Stimulated activated CD4-positive, alpha-beta T cell treated with anti-CD3 and anti-CD28 coated beads, Interleukin-15, amount 100 ng/mL, for 1 hour (primary cell): ENCODE measurements around the gene RPEL1.
"Not testable (repeated sequence)": the region's sequence is repeated elsewhere in the genome, so short reads cannot be mapped to it uniquely, and the experiment has no call there.

Source experiments
- DNase-seq, 2 donors: peaks; one replicate each; pipeline ENCODE4 v3.0.0-alpha.2; 2020; ENCODE audit warnings: low read depth in 1 of 2, low spot score in 1 of 2

The RPEL1 gene

DNA sequence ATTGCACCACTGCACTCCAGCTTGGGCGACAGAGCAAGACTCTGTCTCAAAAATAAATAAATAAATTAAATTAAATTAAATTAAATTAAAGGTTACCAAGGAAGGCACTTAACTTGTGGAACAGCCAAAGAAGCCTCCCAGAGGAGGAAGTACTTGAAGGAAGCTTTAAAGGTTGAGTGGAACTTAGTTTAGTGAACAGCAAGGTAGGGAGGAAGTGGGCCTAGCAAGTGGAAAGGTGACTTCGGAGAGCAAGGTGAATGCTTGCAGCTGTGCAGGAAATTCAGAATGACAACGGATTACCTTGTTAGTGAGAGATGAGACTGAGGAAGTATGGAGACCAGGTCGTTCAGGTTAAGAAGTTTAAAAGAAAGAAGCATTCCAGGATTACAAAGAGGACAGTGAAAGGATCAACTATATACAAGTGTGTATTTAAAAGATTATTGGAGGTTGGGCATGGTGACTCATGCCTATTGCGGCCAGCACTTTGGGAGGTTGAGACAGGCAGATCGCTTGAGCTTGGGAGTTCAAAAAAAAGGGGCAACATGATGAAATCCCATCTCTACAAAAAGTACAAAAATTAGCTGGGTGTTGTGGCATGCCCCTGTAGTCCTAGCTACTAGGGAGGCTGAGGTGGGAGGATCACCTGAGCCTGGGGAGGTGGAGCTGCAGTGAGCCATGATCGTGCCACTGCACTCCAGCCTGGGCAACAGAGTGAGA lies 12.8 kb upstream of the RPEL1 start:
- no peak for DNase-seq

DNA sequence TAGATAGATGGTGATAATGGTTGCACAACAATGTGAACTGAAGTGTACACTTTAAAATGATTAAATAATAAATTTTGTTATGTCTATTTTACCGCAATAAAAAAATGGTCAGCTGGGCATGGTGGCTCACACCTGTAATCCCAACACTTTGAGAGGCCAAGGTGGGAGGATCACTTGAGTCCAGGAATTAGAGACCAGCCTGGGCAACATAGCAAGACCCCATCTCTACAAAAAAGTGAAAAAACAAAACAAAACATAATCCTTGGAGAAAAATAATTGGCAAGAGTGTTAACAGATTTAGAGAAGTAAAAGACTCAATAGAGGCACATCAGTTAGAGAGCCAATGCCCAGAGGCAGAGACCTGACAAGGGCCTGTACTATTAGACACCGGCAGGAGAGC lies 9.9 kb upstream of the RPEL1 start:
- DNase-seq: no peak

DNA sequence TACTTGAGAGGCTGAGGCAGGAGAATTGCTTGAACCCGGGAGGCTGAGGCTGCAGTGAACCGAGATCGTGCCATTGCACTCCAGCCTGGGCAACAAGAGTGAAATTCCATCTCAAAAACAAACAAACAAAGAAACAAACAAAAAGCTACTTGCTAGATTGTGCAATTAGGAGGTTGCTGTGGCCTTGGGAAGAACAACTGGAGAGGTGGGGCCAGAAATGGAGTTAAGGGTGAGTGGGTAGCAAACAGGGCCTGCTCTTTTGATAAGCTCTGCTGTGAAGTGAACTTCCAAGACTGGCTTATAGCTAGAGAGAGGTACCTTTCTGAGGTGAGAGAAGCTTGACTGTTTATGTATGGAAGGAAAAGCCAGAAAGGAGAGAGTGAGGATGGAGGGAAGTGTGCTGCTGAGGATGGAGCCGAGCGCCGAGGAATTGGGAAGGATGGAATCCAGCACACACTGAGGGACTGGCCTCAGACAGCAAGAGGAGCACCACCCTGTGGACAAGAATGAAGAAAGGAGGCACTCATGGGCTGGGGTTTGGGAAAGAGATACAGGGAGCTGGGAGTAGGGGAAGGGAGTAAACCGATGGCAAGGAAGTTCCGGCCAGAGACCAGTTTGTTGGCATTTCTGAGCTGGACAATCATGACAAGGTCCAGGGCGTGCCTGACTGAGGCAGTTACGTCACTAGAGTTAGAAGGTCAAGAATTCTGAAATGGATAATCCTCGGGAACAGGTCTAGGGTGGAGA lies 7.0 kb upstream of the RPEL1 start:
- DNase-seq: no peak

DNA sequence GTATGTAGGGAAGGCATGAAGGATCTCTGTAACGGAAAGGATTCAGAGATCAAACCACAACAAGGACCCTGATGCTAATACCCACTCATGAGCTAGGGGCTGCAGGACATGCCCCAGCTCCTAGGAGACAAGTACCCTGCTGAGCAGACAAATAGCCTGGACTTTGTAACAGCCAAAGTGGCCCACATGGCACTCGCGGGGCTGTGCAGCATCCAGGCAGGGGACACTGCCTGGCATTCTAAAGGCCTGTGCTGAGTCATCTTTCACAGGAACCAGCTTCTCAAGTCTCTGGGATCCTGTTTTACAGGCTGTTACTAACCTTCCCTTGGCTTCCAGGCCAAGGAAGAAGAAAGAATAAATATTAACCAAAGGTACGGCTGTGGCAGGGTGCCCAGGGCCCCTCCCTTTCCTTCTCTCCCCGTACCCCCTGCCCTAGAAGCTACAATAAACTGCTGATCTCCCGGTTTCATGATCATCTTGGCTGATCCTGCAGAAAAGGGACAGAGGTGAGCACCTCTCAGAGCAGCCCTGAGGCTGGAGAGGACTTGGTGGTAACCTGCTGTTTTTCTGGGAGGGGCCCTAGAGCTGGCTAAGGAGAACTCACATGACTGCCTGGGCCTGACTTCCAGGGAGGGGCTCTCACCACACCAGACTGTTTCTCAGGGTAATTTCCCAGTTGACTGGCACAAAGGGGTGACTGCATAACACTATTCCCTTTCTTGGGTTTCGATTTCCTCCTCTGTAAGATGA lies 4.2 kb upstream of the RPEL1 start:
- no peak for DNase-seq

DNA sequence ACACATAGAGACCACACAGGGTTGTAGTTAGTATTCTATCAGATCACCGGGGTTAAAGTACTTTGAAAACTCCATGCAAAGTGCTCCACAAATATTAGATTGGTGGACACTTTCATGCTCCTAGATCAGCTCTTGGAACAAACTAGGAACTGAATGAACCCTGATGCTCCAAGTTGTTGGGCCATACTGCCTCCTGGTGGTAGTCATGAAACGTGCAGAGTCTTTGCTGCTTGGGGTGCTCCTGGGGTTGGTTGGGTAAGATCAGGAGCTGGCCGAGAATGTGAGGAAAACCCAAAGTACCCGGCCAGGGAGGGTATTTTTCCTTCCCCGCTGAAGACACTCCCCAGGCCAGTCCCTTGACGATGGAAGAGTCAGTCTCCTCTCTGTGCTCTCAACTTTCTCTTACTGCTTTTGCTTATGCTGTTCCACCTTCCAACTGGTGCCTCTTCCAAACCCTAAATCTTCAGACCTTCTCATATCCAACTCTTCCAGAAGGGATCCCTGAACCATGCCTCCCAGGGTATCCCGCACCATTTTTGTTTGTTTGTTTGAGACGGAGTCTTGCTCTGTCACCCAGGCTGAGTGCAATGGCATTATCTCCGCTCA lies 918 bp upstream of the RPEL1 start:
- DNase-seq: peak; percentile 30 to 31

DNA sequence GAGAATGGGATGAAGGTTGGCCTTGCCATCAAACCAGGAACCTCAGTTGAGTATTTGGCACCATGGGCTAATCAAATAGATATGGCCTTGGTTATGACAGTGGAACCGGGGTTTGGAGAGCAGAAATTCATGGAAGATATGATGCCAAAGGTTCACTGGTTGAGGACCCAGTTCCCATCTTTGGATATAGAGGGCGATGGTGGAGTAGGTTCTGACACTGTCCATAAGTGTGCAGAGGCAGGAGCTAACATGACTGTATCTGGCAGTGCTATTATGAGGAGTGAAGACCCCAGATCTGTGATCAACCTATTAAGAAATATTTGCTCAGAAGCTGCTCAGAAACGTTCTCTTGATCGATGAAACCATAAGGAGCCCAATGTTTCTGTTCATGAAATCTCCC lies 637 bp downstream of the RPEL1 start:
- no peak for DNase-seq

DNA sequence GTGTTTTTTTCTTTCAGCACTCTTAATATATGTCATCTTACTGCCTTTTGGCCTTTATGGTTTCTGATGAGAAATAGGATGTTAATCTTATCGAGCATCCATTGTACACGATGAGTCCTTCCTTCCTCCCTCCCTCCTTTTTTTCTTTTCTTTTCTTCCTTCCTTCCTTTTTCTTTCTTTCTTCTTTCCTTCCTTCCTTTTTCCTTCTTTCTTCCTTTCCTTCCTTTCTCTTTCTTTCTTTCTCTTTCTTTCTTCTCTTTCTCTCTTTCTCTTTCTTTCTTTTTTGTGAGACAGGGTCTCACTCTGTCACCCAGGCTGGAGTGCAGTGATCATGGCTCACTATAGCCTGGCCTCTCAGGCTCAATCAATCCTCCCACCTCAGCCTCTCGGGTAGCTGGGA lies 8.4 kb downstream of the RPEL1 start:
- DNase-seq: no peak

DNA sequence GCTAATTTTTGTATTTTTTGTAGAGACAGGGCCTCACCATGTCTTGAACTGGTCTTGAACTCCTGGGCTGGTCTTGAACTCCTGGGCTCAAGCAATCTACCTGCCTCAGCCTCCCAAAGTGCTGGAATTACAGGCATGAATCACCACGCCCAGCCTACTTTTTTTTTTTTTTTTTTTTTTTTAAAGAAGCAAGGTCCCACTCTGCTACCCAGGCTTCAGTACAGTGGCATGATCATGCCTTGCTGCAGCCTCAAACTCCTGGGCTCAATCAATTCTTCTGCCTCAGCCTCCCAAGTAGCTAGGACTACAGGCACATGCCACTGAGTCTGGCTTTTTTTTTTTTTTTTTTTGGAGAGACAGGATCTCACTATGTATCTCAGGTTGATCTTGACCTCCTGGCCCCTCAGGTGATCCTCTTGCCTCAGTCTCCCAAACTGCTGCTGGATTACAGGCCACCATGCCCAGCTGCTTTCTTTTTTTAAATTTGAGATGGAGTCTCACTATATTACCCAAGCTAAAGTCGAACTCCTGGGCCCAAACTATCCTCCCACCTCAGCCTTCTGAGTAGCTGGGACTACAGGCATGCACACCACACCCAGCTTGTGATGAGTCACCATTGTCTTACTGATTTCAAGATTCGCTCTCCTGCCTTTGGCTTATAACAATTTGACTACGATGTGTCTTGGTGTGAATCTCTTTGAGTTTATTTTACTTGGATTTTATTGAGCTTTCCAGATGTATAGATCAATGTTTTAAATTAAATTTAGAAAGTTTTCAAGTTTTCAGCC lies 9.0 kb downstream of the RPEL1 start:
- no peak for DNase-seq

DNA sequence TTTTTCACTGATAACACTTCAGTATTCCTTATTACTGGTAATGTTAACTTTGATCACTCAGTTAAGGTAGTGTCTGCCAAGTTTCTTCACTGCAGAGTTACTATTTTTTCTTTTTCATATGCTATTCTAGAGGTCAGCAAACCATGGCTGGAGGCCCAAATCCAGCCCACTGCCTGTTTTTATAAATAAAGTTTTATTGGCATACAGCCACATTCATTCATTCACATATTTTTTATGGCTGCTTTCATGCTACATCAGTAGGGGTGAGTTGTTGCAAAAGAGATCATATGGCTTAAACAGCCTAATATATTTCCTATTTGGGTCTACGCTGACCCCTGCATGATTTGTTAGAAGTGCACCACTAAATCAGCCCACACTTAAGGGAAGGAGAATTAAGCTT lies 10.9 kb downstream of the RPEL1 start:
- DNase-seq: no peak

DNA sequence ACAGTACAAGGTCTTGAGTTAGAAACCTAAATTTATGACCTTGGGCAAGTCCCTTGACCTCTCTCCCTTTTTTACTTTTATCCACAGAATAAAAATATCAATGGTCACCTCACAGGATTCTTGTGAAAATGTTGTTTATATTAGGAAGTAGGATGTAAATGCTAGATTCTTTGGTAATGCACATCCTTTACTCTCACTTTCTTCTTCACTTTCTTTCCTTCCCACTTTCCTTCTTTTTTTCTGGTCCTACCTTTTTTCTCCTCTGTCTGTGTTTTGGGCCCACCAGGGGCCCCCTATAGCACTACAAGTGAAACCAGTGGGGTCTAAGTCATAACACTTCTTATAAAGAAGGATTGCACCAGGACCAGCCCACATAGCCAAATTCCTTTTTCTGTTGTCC lies 12.1 kb downstream of the RPEL1 start:
- no peak for DNase-seq

DNA sequence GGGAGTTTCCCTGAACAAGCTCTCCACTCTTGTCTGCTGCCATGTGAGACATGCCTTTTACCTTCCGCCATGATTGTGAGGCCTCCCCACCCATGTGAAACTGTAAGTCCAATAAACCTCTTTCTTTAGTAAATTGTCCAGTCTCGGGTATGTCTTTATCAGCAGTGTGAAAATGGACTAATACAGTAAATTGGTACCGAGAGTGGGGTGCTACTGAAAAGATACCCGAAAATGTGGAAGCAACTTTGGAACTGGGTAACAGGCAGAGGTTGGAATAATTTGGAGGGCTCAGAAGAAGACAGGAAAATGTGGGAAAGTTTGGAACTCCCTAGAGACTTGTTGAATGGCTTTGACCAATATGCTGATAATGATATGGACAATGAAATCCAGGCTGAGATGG lies 13.2 kb downstream of the RPEL1 start:
- not testable (repeated sequence) for DNase-seq

DNA sequence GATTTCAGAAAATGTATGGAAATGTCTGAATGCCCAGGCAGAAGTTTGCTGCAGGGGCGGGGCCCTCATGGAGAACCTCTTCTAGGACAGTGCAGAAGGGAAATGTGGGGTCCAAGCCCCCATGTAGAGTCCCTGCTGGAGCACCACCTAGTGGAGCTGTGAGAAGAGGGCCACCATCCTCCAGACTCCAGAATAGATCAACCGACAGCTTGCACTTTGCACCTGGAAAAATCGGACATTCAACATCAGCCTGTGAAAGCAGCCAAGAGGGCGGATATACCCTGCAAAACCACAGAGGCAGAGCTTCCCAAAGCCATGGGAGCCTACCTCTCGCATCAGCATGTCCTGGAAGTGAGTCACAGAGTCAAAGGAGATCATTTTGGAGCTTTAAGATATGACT lies 14.3 kb downstream of the RPEL1 start:
- no peak for DNase-seq

DNA sequence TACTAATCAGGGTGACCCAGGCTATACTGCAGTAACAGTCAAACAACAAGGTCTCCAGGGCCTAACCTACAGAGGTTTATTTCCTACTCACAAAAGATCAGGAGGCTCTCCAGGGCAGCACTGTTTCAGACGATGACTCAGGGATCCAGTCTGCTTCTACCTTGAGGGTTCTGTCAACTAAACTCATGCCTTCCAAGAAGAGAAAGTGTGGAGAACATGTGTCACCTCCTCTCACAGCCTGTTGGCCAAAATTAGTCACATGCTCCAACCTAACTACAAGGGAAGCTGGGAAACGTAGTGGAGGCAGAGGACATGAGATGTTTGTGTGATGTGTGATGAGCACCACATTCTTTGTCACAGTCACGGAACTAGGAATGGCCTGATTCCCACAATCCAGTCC lies 16.5 kb downstream of the RPEL1 start:
- DNase-seq: no peak

DNA sequence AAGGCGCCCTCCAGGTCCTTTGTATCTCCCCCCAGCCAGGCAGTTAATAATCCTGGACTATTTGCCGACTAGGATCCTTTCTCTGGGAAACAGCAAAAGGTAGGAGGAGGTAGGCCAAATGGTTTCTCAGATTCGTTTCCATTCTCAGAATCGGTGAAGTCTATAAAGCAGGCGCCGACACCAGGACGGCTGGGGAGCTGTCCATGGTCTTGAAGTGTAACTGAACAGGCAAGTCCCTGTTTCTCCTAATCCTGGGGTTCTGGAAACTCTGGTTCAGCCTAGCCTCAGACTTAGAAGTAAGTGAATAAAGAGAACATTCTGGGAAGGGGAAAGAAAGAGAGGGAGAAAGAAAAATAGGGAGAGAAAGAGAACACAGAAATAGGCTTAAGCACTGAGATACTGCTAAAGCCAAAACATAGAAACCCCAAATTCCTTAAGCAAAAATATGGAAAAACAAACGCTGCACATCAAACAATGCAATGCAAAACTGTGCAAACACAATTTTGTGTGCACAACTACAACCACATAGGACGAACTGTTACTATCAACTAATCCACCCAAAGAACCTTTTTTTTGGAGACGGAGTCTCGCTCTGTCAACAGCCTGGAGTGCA lies 20.1 kb downstream of the RPEL1 start:
- no peak for DNase-seq

DNA sequence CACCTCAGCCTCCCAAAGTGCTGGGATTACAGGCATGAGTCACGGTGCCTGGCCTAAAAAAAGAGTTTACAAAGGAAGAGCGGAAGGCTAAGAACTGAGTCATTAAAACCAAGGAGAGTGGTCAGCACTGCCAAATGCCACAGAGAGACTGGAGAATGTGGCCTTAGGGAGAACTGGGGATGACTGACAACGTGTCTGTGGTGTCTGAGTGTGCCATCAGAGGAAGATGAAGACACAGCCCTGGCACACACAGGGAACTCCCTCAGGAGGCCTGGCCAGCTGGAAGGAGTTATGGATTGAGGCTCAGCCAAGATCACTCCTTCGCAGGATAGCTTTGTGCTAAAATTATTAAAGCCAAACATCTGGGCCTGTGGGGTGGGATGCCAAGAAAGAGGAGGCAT lies 27.4 kb downstream of the RPEL1 start:
- DNase-seq: no peak

DNA sequence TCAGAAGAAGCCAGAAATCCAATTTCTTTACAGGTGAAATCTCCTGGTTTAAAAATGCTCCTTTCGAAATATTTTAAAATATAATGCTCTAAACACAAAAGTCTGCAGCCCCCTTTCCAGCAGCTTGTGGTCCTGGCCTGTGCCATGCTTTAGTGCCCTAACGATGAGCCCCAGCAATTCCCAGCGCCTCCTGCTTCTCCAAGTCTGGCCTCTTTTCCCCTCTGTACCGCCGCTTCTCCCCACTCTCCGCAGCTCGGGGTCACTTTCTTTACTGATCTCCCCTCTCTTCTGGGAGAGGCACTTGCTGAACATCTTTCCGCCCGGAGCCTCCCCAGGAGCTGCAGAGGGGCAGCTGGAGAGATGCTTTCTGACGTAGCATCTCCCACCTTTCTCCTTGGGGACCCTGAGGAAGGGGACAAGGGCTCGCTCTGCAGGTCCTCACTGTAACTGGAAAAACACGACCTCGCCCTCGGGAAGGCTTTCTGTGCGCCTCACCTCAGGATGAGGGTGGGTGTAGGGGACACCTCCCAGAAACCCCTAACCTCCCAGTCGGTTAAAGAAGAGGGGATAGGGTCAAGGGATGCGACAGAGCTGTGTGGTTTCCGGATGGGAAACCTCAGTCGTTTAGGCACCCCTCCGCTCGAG lies 30.7 kb downstream of the RPEL1 start:
- no peak for DNase-seq

DNA sequence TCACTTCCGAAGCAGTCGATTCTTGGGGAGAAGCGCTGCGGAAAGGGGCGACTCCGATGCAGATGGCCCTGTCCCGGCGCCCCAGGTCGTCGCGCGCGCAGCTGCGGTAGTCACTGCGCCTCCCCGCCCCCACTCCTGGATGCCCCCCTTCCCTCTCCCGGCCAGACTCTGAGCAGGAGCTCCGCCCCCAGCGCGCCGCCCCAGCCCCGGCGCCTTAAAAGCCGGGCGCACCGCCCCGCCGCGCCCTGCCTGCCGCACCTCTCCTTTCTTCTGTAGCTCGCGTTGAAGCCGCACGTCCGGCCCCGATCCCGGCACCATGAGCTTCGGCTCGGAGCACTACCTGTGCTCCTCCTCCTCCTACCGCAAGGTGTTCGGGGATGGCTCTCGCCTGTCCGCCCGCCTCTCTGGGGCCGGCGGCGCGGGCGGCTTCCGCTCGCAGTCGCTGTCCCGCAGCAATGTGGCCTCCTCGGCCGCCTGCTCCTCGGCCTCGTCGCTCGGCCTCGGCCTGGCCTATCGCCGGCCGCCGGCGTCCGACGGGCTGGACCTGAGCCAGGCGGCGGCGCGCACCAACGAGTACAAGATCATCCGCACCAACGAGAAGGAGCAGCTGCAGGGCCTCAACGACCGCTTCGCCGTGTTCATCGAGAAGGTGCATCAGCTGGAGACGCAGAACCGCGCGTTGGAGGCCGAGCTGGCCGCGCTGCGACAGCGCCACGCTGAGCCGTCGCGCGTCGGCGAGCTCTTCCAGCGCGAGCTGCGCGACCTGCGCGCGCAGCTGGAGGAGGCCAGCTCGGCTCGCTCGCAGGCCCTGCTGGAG lies 31.4 kb downstream of the RPEL1 start, which contains the start of gene INA:
Gene INA, plus strand, starts transcription at position 243 of the 817 bp plus-strand sequence. Its CDS starts 74 bp downstream, at position 317.
- DNase-seq: no peak

DNA sequence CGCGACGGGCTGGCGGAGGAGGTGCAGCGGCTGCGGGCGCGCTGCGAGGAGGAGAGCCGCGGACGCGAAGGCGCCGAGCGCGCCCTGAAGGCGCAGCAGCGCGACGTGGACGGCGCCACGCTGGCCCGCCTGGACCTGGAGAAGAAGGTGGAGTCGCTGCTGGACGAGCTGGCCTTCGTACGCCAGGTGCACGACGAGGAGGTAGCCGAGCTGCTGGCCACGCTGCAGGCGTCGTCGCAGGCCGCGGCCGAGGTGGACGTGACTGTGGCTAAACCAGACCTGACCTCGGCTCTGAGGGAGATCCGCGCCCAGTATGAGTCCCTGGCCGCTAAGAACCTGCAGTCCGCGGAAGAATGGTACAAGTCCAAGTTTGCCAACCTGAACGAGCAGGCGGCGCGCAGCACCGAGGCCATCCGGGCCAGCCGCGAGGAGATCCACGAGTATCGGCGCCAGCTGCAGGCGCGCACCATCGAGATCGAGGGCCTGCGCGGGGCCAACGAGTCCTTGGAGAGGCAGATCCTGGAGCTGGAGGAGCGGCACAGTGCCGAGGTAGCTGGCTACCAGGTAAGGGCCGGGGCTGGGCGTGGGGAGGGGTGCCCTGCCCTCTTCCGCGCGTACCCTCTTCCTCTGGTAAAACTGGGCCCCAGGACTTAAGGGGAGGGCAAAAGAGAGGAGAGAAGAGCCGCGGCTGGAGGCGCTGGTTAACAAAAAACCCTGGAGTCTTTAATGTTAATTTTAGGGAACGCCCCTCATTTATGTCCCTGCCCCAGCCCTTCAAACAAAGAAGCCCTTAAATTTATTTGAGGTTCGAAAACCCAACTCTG lies 32.2 kb downstream of the RPEL1 start:
- no peak for DNase-seq
